ENCODE results near the gene DNAH14.
"Not testable (repeated sequence)": the region's sequence is repeated elsewhere in the genome, so short reads cannot be mapped to it uniquely, and the experiment has no call there.

The DNAH14 gene

DNA sequence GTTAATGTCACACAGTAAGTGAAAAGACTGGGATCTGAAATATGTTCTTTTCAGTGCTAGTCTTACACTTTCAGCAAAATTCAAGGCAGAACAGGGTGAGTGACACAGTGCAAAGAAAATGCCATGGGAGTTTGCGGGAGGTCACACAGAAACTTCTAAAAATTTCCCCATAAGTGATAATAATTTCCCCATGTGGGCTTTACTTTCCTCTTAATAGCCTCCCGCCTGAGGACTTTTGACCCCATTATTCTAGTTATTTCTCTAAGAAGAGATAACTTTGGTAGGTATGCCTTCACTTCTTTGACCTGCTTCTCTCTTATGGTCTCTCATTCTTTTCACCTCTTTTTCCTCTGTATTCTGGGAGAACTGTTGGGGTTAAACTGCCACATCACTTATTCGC, 8.1 kb upstream of the DNAH14 start:
- DNase-seq (ENCODE audit: low read depth) = no peak

DNA sequence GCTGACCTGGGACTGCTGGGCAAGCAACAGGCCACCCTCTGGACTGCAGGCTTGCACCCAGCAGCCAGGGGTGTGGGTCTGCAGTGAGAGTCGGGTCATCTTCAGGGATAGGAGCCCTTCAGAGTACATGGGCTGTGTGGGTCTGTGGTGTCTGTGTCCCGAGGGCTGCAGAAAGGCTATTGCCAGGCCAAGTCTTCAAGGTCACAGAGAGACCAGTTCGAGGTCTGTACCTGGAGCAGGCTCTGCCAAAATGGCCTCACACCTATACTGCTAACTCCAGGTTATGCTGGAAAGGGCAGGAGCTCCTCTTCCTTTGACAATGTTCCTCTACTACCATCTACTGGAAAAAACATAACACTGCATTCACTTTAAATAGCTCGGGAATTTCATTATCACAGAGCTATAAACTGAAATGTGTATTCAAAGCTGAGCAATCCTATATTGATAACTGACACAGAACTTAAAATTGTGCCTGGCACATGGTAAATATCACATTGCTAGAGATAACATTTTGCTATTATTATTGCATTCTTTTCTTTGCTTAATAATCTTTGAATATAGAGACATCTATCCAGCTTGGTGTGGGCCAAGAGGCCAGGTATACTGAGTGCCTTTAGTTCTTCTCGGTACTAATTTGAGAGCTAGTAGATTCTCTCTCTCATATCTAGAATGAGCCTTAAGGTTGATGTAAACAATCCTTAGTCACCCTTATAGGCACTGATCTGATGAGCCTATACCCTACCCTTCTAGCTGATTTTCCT, 6.9 kb upstream of the DNAH14 start:
- DNase-seq (ENCODE audit: low read depth) = no peak

DNA sequence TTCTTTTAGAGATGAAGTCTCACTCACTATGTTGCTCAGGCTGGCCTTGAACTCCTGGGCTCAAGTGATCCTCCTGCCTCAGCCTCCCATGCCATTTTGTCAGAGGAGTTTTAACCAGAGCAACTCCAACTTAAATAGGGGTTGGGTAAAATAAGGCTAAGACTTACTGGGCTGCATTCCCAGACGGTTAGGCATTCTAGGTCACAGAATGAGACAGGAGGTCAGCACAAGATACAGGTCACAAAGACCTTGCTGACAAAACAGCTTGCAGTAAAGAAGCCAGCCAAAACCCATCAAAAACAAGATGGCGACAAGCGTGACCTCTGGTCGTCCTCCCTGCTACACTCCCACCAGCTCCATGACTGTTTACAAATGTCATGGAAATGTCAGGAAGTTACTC, 5.7 kb upstream of the DNAH14 start:
- DNase-seq (ENCODE audit: low read depth) = no peak

DNA sequence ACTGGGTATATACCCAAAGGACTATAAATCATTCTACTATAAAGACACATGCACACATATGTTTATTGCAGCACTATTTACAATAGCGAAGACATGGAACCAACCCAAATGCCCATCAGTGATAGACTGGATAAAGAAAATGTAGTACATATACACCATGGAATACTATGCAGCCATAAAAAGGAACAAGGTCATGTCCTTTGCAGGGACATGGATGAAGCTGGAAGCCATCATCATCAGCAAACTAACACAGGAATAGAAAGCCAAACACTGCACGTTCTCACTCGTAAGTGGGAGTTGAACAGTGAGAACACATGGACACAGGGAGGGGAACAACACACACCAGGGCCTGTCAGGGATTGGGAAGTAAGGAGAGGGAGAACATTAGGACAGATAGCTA, 1.8 kb upstream of the DNAH14 start:
- DNase-seq (ENCODE audit: low read depth) = not testable (repeated sequence)

DNA sequence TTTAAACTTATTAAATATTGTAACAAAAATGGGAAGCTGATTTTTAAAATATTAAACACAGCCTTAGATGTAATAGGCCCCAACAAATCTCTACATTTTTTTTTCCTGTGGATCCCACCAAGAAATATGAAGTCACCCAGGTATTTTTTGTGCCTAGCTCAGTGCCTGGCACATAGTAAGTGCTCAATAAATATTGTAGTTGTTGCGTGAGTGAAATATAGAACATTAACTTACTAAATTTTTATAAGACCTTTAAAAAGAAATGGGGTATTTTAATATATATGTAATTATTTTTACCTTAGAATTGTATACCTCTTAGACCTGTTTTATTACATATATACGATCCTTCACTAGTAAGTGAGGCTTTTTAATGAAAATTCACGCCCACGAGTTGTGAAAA, 569 bp upstream of the DNAH14 start:
- no peak for DNase-seq (ENCODE audit: low read depth)

DNA sequence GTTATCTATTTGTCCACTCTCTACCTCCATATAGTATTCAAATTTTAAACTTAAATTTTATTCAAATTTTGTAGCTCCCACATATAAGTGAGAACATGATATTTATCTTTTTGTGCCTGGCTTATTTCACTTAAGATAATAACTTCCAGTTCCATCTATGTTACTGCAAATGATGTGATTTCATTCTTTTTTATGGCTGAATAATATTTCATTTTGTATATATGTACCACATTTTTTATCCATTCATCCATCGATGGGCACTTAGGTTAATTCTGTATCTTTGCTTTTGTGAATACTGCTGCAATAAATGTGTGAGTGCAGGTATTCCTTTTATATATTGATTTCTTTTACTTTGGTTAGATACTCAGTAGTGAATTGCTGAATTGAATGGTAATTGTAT, 2.1 kb downstream of the DNAH14 start:
- no peak for DNase-seq (ENCODE audit: low read depth)

DNA sequence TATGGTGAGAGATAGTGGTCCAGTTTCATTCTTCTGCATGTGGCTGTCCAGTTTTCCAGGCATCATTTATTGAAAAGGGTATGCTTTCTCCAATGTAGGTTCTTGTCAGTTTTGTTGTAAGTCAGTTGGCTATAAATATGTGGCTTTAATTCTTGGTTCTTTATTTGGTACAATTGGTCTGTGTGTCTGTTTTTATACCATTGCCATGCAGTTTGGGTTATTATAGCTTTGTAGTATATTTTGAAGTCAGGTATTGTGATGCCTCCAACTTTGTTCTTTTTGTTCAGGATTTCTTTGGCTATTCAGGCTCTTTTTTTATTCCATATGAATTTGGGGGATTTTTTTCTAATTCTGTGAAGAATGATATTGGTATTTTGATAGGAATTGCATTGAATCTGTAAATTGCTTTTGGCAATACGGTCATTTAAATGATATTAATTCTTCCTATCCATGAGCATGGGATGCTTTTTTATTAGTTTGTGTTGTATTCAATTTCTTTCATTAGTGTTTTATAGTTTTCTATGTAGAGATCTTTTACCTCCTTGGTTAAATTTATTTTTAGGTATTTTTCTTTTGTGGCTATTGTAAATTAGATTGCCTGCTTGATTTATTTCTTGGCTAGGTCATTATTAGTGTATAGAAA, 3.3 kb downstream of the DNAH14 start:
- DNase-seq (ENCODE audit: low read depth) = no peak

DNA sequence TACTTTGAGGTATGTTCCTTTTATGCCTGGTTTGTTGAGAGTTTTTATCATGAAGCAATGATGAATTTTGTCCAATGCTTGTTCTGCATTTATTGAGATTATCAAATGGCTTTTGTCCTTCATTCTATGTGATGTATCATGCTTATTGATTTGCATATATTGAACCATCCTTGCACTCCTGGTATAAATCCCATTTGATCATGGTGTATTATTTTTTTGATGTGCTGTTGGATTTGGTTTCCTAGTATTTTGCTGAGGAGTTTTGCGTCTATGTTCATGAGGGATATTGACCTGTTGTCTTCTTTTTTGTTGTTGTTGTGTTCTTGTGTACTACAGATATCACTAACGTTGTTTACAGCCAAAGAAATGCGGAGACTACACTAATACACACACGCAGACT, 4.1 kb downstream of the DNAH14 start:
- DNase-seq (ENCODE audit: low read depth) = no peak

DNA sequence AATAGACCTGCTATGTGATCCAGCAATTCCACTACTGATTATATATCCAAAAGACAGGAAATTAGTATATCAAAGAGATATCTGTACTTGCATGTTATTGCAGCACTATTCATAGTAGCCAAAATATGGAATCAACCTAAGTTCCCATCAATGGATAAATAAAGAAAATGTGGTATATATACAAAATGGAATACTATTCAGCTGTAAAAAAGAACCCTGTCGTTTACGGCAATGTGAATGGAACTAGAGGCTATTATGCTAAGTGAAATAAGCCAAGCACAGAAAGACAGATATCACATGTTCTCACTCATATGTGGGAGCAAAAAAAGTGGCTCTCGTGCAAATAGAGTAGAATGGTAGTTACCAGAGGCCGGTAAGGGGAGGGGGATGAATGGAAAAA, 9.2 kb downstream of the DNAH14 start:
- no peak for DNase-seq (ENCODE audit: low read depth)

DNA sequence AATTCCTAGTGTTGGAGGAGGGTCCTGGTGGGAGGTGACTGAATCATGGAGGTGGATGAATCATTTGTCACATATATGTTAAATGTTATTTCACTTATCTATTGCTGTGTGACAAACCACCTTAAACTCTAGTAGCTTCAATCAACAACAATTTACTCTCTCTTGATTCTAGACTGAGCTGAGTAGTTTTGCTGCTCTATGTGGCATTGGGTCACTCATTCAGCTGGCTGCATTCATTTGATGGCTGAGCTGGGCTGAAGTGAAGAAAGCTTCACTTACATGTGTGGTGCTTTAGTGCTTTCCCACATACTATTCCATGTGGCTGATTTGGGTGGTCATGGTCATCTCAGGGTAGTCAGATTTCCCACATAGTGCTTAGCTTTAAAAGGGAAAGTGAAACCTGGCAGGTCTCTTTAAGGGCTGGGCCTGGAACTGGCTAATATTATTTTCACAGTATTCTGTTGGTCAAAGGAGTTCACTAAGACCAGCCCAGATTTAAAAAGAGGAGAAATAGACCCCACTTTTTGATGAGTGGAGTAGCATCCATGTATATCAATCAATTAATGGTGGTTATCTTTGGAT, 10.5 kb downstream of the DNAH14 start:
- DNase-seq (ENCODE audit: low read depth) = no peak

DNA sequence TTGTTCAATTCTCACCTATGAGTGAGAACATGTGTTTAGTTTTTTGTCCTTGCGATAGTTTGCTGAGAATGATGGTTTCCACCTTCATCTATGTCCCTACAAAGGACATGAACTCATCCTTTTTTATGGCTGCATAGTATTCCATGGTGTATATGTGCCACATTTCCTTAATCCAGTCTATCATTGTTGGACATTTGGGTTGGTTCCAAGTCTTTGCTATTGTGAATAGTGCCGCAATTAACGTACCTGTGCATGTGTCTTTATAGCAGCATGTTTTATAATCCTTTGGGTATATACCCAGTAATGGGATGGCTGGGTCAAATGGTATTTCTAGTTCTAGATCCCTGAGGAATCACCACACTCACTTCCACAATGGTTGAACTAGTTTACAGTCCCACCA, 11.3 kb downstream of the DNAH14 start:
- DNase-seq (ENCODE audit: low read depth) = not testable (repeated sequence)

DNA sequence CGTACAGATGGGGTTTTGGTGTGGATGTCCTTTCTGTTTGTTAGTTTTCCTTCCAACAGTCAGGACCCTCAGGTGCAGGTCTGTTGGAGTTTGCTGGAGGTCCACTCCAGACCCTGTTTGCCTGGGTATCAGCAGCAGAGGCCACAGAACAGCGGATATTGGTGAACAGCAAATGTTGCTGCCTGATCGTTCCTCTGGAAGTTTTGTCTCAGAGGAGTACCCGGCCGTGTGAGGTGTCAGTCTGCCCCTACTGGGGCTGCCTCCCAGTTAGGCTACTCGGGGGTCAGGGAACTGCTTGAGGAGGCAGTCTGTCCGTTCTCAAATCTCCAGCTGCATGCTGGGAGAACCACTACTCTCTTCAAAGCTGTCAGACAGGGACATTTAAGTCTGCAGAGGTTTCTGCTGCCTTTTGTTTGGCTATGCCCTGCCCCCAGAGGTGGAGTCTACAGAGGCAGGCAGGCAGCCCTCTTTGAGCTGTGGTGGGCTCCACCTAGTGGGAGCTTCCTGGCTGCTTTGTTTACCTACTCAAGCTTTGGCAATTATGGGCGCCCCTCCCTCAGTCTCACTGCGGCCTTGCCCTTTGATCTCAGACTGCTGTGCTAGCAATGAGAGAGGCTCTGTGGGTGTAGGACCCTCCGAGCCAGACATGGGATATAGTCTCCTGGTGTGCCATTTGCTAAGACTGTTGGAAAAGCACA, 16.3 kb downstream of the DNAH14 start:
- DNase-seq (ENCODE audit: low read depth) = not testable (repeated sequence)

DNA sequence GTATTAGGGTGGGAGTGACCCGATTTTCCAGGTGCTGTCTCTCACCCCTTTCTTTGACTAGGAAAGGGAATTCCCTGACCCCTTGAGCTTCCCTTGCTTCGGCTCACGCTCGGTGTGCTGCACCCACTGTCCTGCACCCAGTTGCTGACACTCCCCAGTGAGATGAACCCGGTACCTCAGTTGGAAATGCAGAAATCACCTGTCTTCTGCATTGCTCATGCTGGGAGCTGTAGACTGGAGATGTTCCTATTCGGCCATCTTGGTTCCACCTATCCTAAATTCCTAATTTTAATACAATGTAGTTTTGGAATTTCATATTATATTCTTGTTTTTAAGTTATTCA, 16.8 kb downstream of the DNAH14 start:
- DNase-seq (ENCODE audit: low read depth) = not testable (repeated sequence)

DNA sequence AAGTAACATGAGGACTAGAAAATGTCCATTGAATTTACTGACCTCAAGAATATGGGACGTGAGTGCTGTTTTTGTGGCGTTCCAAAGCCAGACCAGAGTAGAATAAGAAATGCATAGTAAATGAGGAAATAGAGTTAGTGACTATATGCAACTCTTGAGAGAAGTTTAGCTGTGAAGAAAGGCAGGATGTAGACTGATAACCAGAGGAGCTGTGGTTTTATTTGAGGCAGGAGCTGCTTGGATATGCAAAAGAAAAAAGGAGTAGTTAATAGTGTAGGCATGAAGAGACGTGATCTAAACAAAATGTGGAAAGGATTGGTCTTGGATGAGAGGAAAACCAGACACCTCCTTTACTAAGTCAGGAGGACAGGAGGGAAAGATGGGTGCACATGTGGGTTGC, 28.2 kb downstream of the DNAH14 start:
- no peak for DNase-seq (ENCODE audit: low read depth)

DNA sequence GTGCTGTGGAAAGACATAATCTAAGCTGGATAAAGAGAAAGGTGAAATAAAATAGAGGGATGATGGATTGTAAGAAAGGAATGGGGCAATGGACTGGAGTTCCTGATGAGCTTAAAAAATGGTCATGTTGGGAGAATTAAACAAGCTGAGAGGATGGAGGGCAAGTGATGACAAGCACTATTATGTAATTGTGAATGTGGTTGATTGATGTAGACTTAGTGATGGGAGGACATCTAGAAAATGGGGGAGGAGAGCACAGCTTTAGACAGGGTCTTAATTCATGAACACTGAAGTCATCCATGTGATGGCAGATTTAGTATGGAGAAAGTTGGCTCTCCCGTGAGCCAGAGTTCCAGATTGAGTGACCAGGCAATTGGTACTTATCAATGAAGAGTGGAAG, 29.0 kb downstream of the DNAH14 start:
- no peak for DNase-seq (ENCODE audit: low read depth)

DNA sequence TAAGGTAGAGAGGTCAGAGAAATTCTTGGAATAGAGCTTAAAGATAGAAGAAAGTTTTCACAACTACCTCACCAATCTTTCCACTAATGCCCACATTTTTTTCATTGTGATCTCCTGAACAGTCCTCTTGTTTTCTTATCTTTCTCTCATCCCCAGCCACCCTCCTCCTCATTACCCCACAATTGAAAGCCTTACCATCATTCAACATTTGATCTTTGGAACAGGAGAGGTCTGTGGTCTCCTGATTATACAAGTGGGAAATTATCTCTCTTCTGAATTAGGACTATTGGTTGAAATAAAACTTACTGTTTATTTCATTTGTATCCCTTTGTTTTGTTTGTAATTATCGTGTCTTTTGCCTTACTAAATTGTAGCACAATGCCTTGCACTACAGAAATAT, 29.6 kb downstream of the DNAH14 start:
- no peak for DNase-seq (ENCODE audit: low read depth)

DNA sequence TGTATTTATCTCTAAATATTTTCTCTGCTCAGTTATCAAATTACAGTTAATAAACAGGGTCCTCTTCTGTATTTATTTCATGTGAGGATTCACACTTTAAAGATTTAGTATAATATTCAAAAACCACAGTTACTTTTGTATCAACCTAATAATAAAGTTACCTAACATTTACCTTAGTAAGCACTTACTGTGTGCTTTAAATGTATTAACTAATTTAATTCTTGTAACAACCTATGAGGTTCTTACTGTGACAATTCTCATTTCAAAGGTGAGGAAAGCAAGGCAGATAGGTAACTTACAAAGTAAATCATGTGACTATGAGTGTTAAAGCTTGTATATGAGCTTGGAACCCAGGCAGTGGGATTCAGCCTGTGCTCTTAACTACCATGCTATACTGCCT, 30.2 kb downstream of the DNAH14 start:
- DNase-seq (ENCODE audit: low read depth) = no peak

DNA sequence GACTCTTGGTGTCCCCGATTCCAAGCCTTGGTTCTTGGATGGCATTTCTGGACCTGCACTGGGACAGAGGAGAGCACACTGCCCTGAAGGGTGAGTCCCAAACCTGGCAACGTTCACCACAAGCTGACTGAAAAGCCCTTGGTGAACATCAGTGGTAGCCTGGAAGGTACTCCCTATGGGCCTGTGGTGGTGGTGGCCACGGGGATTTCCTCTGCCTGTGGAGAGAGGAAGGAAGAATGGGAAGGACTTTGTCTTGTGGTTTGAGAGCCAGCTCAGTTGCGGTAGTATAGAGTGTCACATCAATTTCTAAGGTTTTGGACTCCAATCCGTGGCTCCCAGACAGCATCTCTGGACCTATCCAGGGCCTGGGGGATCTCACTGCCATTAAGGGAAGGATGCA, 50.7 kb downstream of the DNAH14 start:
- no peak for DNase-seq (ENCODE audit: low read depth)

DNA sequence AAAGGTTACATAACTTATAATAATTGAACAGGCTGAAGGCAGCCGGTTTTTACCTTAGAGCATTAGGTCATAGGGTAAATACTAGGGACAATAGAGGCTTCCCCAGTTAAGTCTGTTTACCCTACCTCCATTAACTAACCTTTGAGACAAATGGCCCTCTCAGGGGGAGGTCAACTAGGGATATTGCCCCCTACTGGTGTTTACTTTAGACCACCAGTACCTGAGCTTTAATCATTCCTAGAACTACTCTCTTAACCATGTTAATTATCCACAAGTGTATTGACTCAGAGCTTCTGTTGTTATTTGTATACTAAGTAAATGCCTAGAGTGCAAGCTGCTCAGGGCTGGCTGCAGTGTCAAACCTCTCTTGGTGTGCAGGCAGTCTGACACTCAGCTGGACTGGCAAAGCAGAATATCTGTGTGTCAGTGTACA, 52.5 kb downstream of the DNAH14 start:
- DNase-seq (ENCODE audit: low read depth) = not testable (repeated sequence)

DNA sequence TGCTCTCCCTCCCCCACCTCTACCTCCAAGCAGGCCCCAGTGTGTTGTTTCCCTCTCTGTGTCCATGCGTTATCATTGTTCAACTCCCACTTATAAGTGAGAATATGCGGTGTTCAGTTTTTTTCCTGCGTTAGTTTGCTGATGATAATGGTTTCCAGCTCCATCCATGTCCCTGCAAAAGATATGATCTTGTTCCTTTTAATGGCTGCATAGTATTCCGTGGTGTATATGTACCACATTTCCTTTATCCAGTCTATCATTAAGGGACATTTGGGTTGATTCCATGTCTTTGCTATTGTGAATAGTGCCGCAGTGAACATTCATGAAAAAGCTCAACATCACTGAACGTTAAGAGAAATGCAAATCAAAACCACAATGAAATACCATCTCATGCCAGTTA, 58.6 kb downstream of the DNAH14 start:
- no peak for DNase-seq (ENCODE audit: low read depth)

DNA sequence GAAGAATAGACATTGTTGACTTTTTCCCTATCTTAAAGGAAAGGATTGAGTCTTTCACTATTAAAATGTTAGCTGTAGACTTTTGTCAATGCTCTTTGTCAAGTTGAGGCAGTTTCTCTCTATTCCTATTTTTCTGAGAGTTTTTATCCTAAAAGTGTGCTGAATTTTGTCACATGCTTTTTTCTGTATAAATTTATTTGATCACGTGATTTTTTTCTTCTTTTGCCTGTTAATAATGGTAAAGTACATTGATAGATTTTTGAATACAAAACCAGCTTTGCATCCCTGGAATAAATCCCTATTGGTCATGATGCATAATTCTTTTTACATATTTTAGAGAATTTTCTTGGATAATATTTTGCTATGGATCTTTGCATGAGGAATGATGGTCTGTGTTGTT, 60.1 kb downstream of the DNAH14 start:
- no peak for DNase-seq (ENCODE audit: low read depth)

DNA sequence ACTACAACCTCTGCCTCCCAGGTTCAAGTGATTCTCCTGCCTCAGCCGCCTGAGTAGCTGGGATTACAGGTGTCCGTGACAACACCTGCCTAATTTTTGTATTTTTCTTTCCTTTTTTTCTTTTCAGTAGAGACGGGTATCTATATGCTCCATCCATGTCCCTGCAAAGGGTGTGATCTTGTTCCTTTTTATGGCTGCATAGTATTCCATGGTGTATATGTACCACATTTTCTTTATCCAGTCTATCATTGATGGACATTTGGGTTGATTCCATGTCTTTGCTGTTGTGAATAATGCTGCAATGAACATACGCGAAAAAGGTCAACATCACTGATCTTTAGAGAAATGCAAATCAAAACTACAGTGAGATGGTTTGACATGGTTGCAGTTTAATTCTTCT, 62.1 kb downstream of the DNAH14 start:
- not testable (repeated sequence) for DNase-seq (ENCODE audit: low read depth)

DNA sequence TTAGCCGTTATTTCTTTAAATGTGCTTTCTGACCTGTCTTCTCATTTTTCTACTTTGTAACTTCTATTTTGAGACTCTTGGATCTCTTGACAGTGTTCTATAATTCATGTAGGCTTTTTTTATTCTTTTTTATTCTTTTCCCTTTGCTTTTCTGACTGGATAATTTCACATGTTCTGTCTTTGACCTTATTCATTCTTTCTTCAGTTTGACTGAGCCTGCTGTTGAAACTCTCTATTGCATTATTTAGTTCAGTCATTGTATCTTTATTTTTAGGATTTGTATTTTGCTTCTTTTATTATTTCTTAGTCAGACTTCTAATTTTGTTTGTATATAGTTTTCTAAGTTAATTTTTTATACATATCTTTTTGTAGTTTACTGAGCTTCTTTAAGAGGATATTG, 66.1 kb downstream of the DNAH14 start:
- DNase-seq (ENCODE audit: low read depth) = no peak

Measured in activated gamma-delta T cell treated with anti-CD3 and anti-CD28 coated beads, Interleukin-2, amount 50 U/mL, for 16 hours (primary cell).